Measurements from ENCODE around the gene PPM1H. TPM values are rescaled to one million over a fixed set of nuclear protein-coding genes. Genes with fewer than 3 reads are reported as not detected.

The PPM1H gene
- polyA plus RNA-seq, 1 donor: 20.0 TPM

- H3K27ac ChIP-seq (ENCODE audit: low read length): no peak overlapping the region
- no peak for DNase-seq
- 87% methylated on average over 3 of the region's 5 CpGs for WGBS (ENCODE audit: insufficient coverage, low lambda C conversion rate)
Observed at GRCh38 chr12:62701492-62701891, 233.5 kb downstream of the PPM1H start.

DNA sequence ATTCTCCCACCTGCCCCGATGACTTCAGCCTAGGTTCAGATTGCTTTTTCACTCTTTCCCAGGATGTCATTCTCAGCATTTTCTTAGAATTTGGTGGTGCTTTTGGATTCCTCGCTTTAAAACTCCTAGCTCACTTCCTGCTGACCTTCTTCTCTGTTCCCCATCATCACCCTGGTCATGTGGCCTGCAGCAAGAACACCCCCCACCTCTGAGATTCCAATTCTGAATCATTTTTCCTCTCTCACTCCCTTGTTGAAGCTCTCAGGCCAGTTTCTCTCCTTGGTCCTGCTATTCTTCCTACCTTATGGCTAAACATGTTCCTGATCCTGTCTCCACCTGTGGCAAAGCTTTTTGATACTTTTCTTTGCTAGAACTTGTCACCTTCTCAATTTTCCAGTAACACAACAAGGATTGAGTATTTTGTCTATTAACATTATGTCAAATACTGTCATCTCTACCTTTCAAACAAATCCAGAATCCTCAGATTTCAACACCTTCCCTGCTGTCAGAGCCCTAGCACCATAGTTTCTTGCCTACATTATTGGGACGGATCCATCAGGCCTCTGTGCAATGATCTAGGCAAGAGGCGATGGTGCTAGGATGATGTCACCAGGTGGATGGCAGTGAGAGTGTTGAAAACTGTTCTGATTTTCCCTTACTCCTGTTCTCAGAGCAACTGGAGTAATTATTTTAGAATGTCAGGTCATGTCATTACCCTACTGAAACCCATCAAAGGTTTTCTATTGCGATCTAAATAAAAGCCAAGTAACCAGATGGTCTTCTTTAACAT lies 234.7 kb downstream of the PPM1H start:
- DNase-seq: no peak
- Histone ChIP-seq H3K36me3 (ENCODE audit: control insufficient read depth, insufficient read depth, low read length) (peaks cover 2% of the 10 kb centered on the region), H3K4me1 (ENCODE audit: control insufficient read depth, insufficient read depth, low read length) (no peaks in the 10 kb centered on the region), H3K4me3 (ENCODE audit: low read length) (no peak overlapping the region), H3K9me3 (ENCODE audit: control insufficient read depth, low read depth, low read length) (no peaks in the 10 kb centered on the region), H3K27ac (ENCODE audit: low read length) (no peak overlapping the region), H3K27me3 (ENCODE audit: control insufficient read depth, insufficient read depth, low read length) (no peaks in the 10 kb centered on the region)
- 93% methylated on average over 2 of the region's 5 CpGs for WGBS (ENCODE audit: insufficient coverage, low lambda C conversion rate)

More at GRCh38 chr12:62701492-62701891, 233.5 kb downstream of the PPM1H start:
- no peaks in the 10 kb centered on the region for H3K27me3 ChIP-seq (ENCODE audit: control insufficient read depth, insufficient read depth, low read length)
- no peaks in the 10 kb centered on the region for H3K9me3 ChIP-seq (ENCODE audit: control insufficient read depth, low read depth, low read length)
- H3K36me3 ChIP-seq (ENCODE audit: control insufficient read depth, insufficient read depth, low read length): peaks cover 2% of the 10 kb centered on the region
- no peaks in the 10 kb centered on the region for H3K4me1 ChIP-seq (ENCODE audit: control insufficient read depth, insufficient read depth, low read length)
- H3K4me3 ChIP-seq (ENCODE audit: low read length): no peak overlapping the region

DNA sequence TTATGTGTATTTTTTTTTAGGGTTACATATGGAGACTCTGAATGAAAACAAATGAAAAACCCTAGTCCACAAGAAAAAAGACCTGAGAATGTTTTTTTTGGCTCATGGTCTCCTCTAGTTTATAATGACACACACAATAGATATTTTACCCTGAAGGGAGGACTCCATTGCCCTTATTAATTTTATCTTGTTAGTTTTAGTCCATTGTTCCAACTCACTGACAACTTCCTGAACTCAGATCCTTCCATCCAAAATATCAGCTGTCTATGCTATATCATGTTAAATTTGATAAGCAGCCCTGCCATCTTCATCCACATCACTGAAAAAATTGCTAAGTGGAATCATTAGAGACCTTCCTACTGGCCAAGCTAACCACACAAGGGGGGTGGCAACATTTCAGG lies 236.2 kb downstream of the PPM1H start:
- Histone ChIP-seq H3K36me3 (ENCODE audit: control insufficient read depth, insufficient read depth, low read length) (peaks cover 1% of the 10 kb centered on the region), H3K4me3 (ENCODE audit: low read length) (no peak overlapping the region), H3K27me3 (ENCODE audit: control insufficient read depth, insufficient read depth, low read length) (no peaks in the 10 kb centered on the region), H3K27ac (ENCODE audit: low read length) (no peak overlapping the region), H3K4me1 (ENCODE audit: control insufficient read depth, insufficient read depth, low read length) (no peaks in the 10 kb centered on the region), H3K9me3 (ENCODE audit: control insufficient read depth, low read depth, low read length) (no peaks in the 10 kb centered on the region)
- DNase-seq: no peak

GRCh38 chr12:62697893-62698292 lies 237.1 kb downstream of the PPM1H start:
- WGBS (ENCODE audit: insufficient coverage, low lambda C conversion rate): no CpG with 5 or more reads among the region's 1 CpG
- Histone ChIP-seq H3K9me3 (ENCODE audit: control insufficient read depth, low read depth, low read length) (no peaks in the 10 kb centered on the region), H3K4me1 (ENCODE audit: control insufficient read depth, insufficient read depth, low read length) (no peaks in the 10 kb centered on the region), H3K4me3 (ENCODE audit: low read length) (no peak overlapping the region), H3K27ac (ENCODE audit: low read length) (no peak overlapping the region), H3K27me3 (ENCODE audit: control insufficient read depth, insufficient read depth, low read length) (no peaks in the 10 kb centered on the region), H3K36me3 (ENCODE audit: control insufficient read depth, insufficient read depth, low read length) (no peaks in the 10 kb centered on the region)
- DNase-seq: no peak

DNA sequence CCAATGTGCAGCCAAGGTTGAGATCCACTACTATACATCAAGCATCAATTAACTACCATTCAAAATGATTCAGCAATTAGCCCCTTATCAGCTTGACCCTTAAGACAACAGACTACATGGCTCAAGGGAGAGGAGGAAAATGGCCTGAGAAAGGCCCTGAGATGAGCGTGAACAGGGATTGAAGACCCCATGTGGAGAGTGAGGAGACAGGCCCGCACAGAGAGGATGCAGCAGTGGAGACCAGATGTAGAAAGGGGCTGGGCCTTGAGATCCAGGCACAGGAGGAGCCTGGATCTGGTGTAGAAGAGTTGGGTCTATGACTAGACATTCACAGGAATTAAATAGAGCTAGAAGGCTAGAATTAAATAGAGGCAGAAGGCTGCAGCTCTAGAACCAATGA lies 239.3 kb downstream of the PPM1H start:
- Histone ChIP-seq H3K27me3 (ENCODE audit: control insufficient read depth, insufficient read depth, low read length) (no peaks in the 10 kb centered on the region), H3K27ac (ENCODE audit: low read length) (no peak overlapping the region), H3K9me3 (ENCODE audit: control insufficient read depth, low read depth, low read length) (no peaks in the 10 kb centered on the region), H3K4me1 (ENCODE audit: control insufficient read depth, insufficient read depth, low read length) (no peaks in the 10 kb centered on the region), H3K4me3 (ENCODE audit: low read length) (no peak overlapping the region), H3K36me3 (ENCODE audit: control insufficient read depth, insufficient read depth, low read length) (peaks cover 5% of the 10 kb centered on the region)
- no peak for DNase-seq
- no CpG with 5 or more reads among the region's 2 CpGs for WGBS (ENCODE audit: insufficient coverage, low lambda C conversion rate)

- Histone ChIP-seq H3K36me3 (ENCODE audit: control insufficient read depth, insufficient read depth, low read length) (peaks cover 5% of the 10 kb centered on the region), H3K9me3 (ENCODE audit: control insufficient read depth, low read depth, low read length) (no peaks in the 10 kb centered on the region), H3K4me3 (ENCODE audit: low read length) (no peak overlapping the region), H3K27me3 (ENCODE audit: control insufficient read depth, insufficient read depth, low read length) (no peaks in the 10 kb centered on the region), H3K27ac (ENCODE audit: low read length) (no peak overlapping the region), H3K4me1 (ENCODE audit: control insufficient read depth, insufficient read depth, low read length) (no peaks in the 10 kb centered on the region)
- WGBS (ENCODE audit: insufficient coverage, low lambda C conversion rate): no CpG with 5 or more reads among the region's 3 CpGs
- no peak for DNase-seq
Observed at GRCh38 chr12:62694632-62695031, 240.3 kb downstream of the PPM1H start.

GRCh38 chr12:62694116-62694515 lies 240.8 kb downstream of the PPM1H start:
- no peak overlapping the region for H3K27ac ChIP-seq (ENCODE audit: low read length)
- no peaks in the 10 kb centered on the region for H3K27me3 ChIP-seq (ENCODE audit: control insufficient read depth, insufficient read depth, low read length)
- H3K4me3 ChIP-seq (ENCODE audit: low read length): no peak overlapping the region
- H3K4me1 ChIP-seq (ENCODE audit: control insufficient read depth, insufficient read depth, low read length): no peaks in the 10 kb centered on the region
- WGBS (ENCODE audit: insufficient coverage, low lambda C conversion rate): no CpG with 5 or more reads among the region's 3 CpGs
- peaks cover 5% of the 10 kb centered on the region for H3K36me3 ChIP-seq (ENCODE audit: control insufficient read depth, insufficient read depth, low read length)
- no peaks in the 10 kb centered on the region for H3K9me3 ChIP-seq (ENCODE audit: control insufficient read depth, low read depth, low read length)
- no peak for DNase-seq

- Histone ChIP-seq H3K36me3 (ENCODE audit: control insufficient read depth, insufficient read depth, low read length) (peaks cover 5% of the 10 kb centered on the region), H3K9me3 (ENCODE audit: control insufficient read depth, low read depth, low read length) (no peaks in the 10 kb centered on the region), H3K4me3 (ENCODE audit: low read length) (no peak overlapping the region), H3K27me3 (ENCODE audit: control insufficient read depth, insufficient read depth, low read length) (no peaks in the 10 kb centered on the region), H3K4me1 (ENCODE audit: control insufficient read depth, insufficient read depth, low read length) (no peaks in the 10 kb centered on the region), H3K27ac (ENCODE audit: low read length) (no peak overlapping the region)
- no peak for DNase-seq
- no CpG with 5 or more reads among the region's 15 CpGs for WGBS (ENCODE audit: insufficient coverage, low lambda C conversion rate)
Observed at GRCh38 chr12:62693376-62694050, 241.4 kb downstream of the PPM1H start.

GRCh38 chr12:62692884-62693283 lies 242.1 kb downstream of the PPM1H start:
- Histone ChIP-seq H3K4me3 (ENCODE audit: low read length) (no peak overlapping the region), H3K27ac (ENCODE audit: low read length) (no peak overlapping the region), H3K27me3 (ENCODE audit: control insufficient read depth, insufficient read depth, low read length) (no peaks in the 10 kb centered on the region), H3K36me3 (ENCODE audit: control insufficient read depth, insufficient read depth, low read length) (peaks cover 8% of the 10 kb centered on the region), H3K4me1 (ENCODE audit: control insufficient read depth, insufficient read depth, low read length) (no peaks in the 10 kb centered on the region), H3K9me3 (ENCODE audit: control insufficient read depth, low read depth, low read length) (no peaks in the 10 kb centered on the region)
- DNase-seq: no peak
- WGBS (ENCODE audit: insufficient coverage, low lambda C conversion rate): 88% methylated on average over 4 of the region's 7 CpGs

GRCh38 chr12:62691309-62691708 lies 243.6 kb downstream of the PPM1H start:
- no peak overlapping the region for H3K27ac ChIP-seq (ENCODE audit: low read length)
- DNase-seq: no peak
- H3K4me1 ChIP-seq (ENCODE audit: control insufficient read depth, insufficient read depth, low read length): no peaks in the 10 kb centered on the region
- no peaks in the 10 kb centered on the region for H3K9me3 ChIP-seq (ENCODE audit: control insufficient read depth, low read depth, low read length)
- peaks cover 14% of the 10 kb centered on the region for H3K36me3 ChIP-seq (ENCODE audit: control insufficient read depth, insufficient read depth, low read length)
- no CpG with 5 or more reads among the region's 3 CpGs for WGBS (ENCODE audit: insufficient coverage, low lambda C conversion rate)
- H3K4me3 ChIP-seq (ENCODE audit: low read length): no peak overlapping the region
- no peaks in the 10 kb centered on the region for H3K27me3 ChIP-seq (ENCODE audit: control insufficient read depth, insufficient read depth, low read length)
